B cell (primary cell): ENCODE data around the gene CD109.

Experiments
- CTCF ChIP-seq: fragments of 200-600 bp; IDR thresholded peaks from one replicate; pipeline ENCODE4 v1.8.0; 2022; ENCODE audit warnings: antibody characterized with exemption, mild to moderate bottlenecking
- EZH2 ChIP-seq: IDR thresholded peaks from 2 replicates; pipeline ENCODE4 v1.6.1; 2012; ENCODE audit warnings: borderline replicate concordance, low read depth, mild to moderate bottlenecking, moderate library complexity, low read length; ENCODE audit not compliant: insufficient read depth, poor library complexity, severe bottlenecking

GRCh38 chr6:73797861-73798260 is 101.9 kb downstream of the CD109 start:
- TF ChIP-seq CTCF (no peak), EZH2 (no peak)
